OCI-LY1 (cell line): ENCODE data around the gene HBM.

ENCODE experiments used
- H2AFZ ChIP-seq: fragments of 200-600 bp; sonication (generic), shearing (Covaris generic); 2 replicates; pipeline ENCODE4 v1.6.0; 2014; ENCODE audit warnings: antibody characterized with exemption, mild to moderate bottlenecking, low read length
- H3F3A ChIP-seq: fragments of 200-600 bp; sonication (generic), shearing (Covaris generic); 2 replicates; pipeline ENCODE4 v1.6.0; 2014; ENCODE audit warnings: mild to moderate bottlenecking, antibody characterized with exemption, low read length, moderate library complexity; ENCODE audit not compliant: insufficient read depth
- H3K27ac ChIP-seq: fragments of 200-600 bp; sonication (generic); 2 replicates; pipeline ENCODE4 v1.5.1; 2014; ENCODE audit warnings: low read length, mixed run types, mild to moderate bottlenecking, low read depth; ENCODE audit not compliant: poor library complexity, severe bottlenecking
- H3K27me3 ChIP-seq: fragments of 200-600 bp; sonication (generic); 2 replicates; pipeline ENCODE4 v1.6.0; 2014; ENCODE audit warnings: antibody characterized with exemption, mild to moderate bottlenecking, low read length, moderate library complexity; ENCODE audit not compliant: insufficient read depth
- H3K36me3 ChIP-seq: fragments of 200-600 bp; sonication (generic); 2 replicates; pipeline ENCODE4 v1.6.1; 2014; ENCODE audit warnings: mild to moderate bottlenecking, antibody characterized with exemption, low read length, moderate library complexity, mixed read lengths; ENCODE audit not compliant: insufficient read depth
- H3K4me1 ChIP-seq: fragments of 200-600 bp; sonication (generic); 2 replicates; pipeline ENCODE4 v1.5.1; 2014; ENCODE audit warnings: mild to moderate bottlenecking, low read length, moderate library complexity; ENCODE audit not compliant: insufficient read depth, severe bottlenecking
- H3K4me2 ChIP-seq: fragments of 200-600 bp; sonication (generic), shearing (Covaris generic); 2 replicates; pipeline ENCODE4 v1.6.1; 2014; ENCODE audit warnings: low read length
- H3K4me3 ChIP-seq: fragments of 200-600 bp; sonication (generic); 2 replicates; pipeline ENCODE4 v1.5.1; 2014; ENCODE audit warnings: low read length, low read depth, mild to moderate bottlenecking, mixed read lengths; ENCODE audit not compliant: poor library complexity, severe bottlenecking
- H3K79me2 ChIP-seq: fragments of 200-600 bp; shearing (Covaris generic); 2 replicates; pipeline ENCODE4 v1.6.1; 2016; ENCODE audit warnings: mixed run types, low read length, mixed read lengths; ENCODE audit not compliant: insufficient read depth
- H3K9ac ChIP-seq: fragments of 200-600 bp; sonication (generic), shearing (Covaris generic); 2 replicates; pipeline ENCODE4 v1.6.1; 2014; ENCODE audit warnings: mild to moderate bottlenecking, low read length, mixed read lengths
- H3K9me2 ChIP-seq: fragments of 200-600 bp; sonication (generic), shearing (Covaris generic); 2 replicates; pipeline ENCODE4 v1.6.1; 2014; ENCODE audit warnings: low read depth, mild to moderate bottlenecking, low read length, mixed read lengths
- H3K9me3 ChIP-seq: fragments of 200-600 bp; shearing (Covaris generic); 2 replicates; pipeline ENCODE4 v1.6.1; 2014; ENCODE audit warnings: low read length, mixed read lengths
- H4K20me1 ChIP-seq: fragments of 200-600 bp; sonication (generic), shearing (Covaris generic); 2 replicates; pipeline ENCODE4 v1.6.0; 2016; ENCODE audit warnings: mild to moderate bottlenecking, low read length; ENCODE audit not compliant: insufficient read depth
- EZH2 ChIP-seq: fragments of 200-600 bp; sonication (generic), shearing (Covaris generic); IDR thresholded peaks from 2 replicates; pipeline ENCODE4 v1.8.0; 2017; ENCODE audit warnings: borderline replicate concordance, mixed run types, mild to moderate bottlenecking, antibody characterized with exemption, low read length, moderate library complexity, mixed read lengths
- TF ChIP-seq, protein P1 (sequence below): fragments of 200-600 bp; sonication (generic), shearing (Covaris generic); IDR thresholded peaks from 2 replicates; pipeline ENCODE4 v1.5.1; 2017; ENCODE audit warnings: mild to moderate bottlenecking, antibody characterized with exemption, low read length, moderate library complexity, mixed read lengths

The HBM gene

DNA sequence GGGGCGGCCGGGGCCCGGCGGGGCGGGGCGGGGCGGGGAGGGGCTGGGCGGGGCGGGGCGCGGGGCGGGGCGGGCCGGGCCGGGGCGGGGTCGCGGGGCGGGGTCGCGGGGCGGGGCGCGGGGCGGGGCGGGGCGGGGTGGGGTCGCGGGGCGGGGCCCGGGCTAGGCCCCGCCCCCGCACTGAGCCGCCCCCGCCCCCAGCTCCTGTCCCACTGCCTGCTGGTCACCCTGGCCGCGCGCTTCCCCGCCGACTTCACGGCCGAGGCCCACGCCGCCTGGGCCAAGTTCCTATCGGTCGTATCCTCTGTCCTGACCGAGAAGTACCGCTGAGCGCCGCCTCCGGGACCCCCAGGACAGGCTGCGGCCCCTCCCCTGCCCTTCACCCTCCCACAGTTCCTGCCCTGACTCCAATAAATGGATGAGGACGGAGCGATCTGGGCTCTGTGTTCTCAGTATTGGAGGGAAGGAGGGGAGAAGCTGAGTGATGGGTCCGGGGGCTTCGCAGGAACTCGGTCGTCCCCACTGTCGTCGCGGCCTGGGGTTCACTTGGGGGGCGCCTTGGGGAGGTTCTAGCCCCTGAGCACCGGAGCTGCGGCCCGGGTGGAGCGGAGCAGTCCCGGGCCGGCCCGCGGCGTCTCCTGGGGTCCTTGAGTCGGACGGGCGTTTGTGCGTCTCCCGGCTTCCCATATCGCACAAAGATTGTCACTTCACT lies 795 bp upstream of the HBM start:
- Histone ChIP-seq H3K9me3 (no peaks in the 10 kb centered on the region), H3K4me2 (no peak overlapping the region), H3K79me2 (no peaks in the 10 kb centered on the region), H3K4me1 (no peaks in the 10 kb centered on the region), H2AFZ (no peak overlapping the region), H3K9ac (no peak overlapping the region), H3K27ac (no peak overlapping the region), H3K4me3 (no peak overlapping the region), H4K20me1 (no peaks in the 10 kb centered on the region), H3K27me3 (no peaks in the 10 kb centered on the region; the same call in 1 of the 2 replicates), H3F3A (no peaks in the 10 kb centered on the region), H3K36me3 (no peaks in the 10 kb centered on the region), H3K9me2 (no peaks in the 10 kb centered on the region)
- no peak for TF ChIP-seq EZH2
- TF ChIP-seq, protein P1, sequence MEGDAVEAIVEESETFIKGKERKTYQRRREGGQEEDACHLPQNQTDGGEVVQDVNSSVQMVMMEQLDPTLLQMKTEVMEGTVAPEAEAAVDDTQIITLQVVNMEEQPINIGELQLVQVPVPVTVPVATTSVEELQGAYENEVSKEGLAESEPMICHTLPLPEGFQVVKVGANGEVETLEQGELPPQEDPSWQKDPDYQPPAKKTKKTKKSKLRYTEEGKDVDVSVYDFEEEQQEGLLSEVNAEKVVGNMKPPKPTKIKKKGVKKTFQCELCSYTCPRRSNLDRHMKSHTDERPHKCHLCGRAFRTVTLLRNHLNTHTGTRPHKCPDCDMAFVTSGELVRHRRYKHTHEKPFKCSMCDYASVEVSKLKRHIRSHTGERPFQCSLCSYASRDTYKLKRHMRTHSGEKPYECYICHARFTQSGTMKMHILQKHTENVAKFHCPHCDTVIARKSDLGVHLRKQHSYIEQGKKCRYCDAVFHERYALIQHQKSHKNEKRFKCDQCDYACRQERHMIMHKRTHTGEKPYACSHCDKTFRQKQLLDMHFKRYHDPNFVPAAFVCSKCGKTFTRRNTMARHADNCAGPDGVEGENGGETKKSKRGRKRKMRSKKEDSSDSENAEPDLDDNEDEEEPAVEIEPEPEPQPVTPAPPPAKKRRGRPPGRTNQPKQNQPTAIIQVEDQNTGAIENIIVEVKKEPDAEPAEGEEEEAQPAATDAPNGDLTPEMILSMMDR, result no peak

GRCh38 chr16:166375-167121 lies 770 bp downstream of the HBM start:
- H3K79me2 ChIP-seq, result no peaks in the 10 kb centered on the region
- no peaks in the 10 kb centered on the region for H3F3A ChIP-seq
- H3K36me3 ChIP-seq, result no peaks in the 10 kb centered on the region
- no peak overlapping the region for H3K4me2 ChIP-seq
- no peaks in the 10 kb centered on the region for H3K9me2 ChIP-seq
- H3K9ac ChIP-seq, result no peak overlapping the region
- no peaks in the 10 kb centered on the region for H3K4me1 ChIP-seq
- H3K4me3 ChIP-seq, result no peak overlapping the region
- TF ChIP-seq, protein P1, result no peak
- no peak for TF ChIP-seq EZH2
- H3K27ac ChIP-seq, result no peak overlapping the region
- no peak overlapping the region for H2AFZ ChIP-seq
- no peaks in the 10 kb centered on the region for H4K20me1 ChIP-seq
- H3K27me3 ChIP-seq, result no peaks in the 10 kb centered on the region; the same call in 1 of the 2 replicates
- no peaks in the 10 kb centered on the region for H3K9me3 ChIP-seq

DNA sequence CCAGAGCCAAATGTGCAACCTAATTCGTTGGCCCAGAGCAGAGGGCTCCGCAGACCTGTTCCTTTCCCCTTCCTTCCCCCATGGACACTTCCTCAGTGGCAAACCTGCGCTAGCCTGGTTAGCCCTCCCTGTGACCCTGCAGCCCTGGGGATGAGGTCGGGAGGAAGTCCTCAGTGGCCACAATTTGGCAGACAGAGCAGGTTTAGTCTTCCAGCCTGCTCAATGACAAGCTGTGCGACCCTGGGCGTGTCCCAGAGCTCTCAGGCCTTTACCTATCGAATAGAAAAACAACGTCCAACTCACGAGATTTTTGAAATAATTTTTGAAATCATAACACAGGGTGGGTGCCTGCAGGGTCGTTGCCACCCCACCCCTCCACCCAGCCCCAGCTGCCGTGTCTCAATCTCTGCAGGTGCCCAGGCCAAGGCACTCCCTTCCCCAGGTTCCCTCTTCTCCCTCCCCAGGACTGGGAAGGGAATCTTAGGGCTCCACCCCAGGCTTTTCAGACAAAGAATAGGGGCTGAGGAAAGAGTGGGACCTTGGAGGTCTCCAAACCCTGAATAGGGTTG lies 1.4 kb downstream of the HBM start:
- Histone ChIP-seq H3K27me3 (no peaks in the 10 kb centered on the region; the same call in 1 of the 2 replicates), H3K9me3 (no peaks in the 10 kb centered on the region), H3K9me2 (no peaks in the 10 kb centered on the region), H3K4me1 (no peaks in the 10 kb centered on the region), H4K20me1 (no peaks in the 10 kb centered on the region), H3K79me2 (no peaks in the 10 kb centered on the region), H3F3A (no peaks in the 10 kb centered on the region), H3K4me2 (no peak overlapping the region), H3K27ac (no peak overlapping the region), H2AFZ (no peak overlapping the region), H3K36me3 (no peaks in the 10 kb centered on the region), H3K9ac (no peak overlapping the region), H3K4me3 (no peak overlapping the region)
- TF ChIP-seq EZH2, result no peak
- TF ChIP-seq, protein P1, result no peak
